IMR-90 (cell line): ENCODE data around the gene TRPM1. TPM values are rescaled to one million over a fixed set of nuclear protein-coding genes. Genes with fewer than 3 reads are reported as not detected.

Experiments used
- ATAC-seq: fragments of 200-7000 bp; cut with Tn5 transposase; 2 replicates; pipeline ENCODE4 v1.9.1; 2020; ENCODE audit warnings: low read depth, mild to moderate bottlenecking, moderate library complexity
- BruUV-seq: library from RNA; stranded (reverse); fragments of 400-500 nt; replicated peaks from 2 replicates; lab custom pipeline; 2021; lab: Mats Ljungman, UMichigan
- CTCF ChIA-PET: fragments of 300-600 bp; formaldehyde crosslinking; extraction: SDS; loops from one replicate; lab custom pipeline; 2021; ENCODE audit warnings: antibody characterized with exemption; lab: Yijun Ruan, JAX
- POLR2A ChIA-PET: fragments of 300-600 bp; sonication (Branson Sonifier 250); formaldehyde crosslinking; loops from one replicate; lab custom pipeline; 2022; ENCODE audit warnings: antibody characterized with exemption; ENCODE audit not compliant: unreplicated experiment; lab: Charles Lee
- DNase-seq: peaks from one replicate; pipeline ENCODE4 v3.0.0; 2013
- H2AFZ ChIP-seq: replicated peaks from 2 replicates; pipeline ENCODE3; 2013; ENCODE audit warnings: low read length, mild to moderate bottlenecking; ENCODE audit not compliant: poor library complexity
- H2AK5ac ChIP-seq: 2 replicates; pipeline ENCODE4 v1.6.1; 2013; ENCODE audit warnings: low read depth, low read length, inconsistent platforms
- H2AK9ac ChIP-seq: replicated peaks from 2 replicates; pipeline ENCODE3; 2013; ENCODE audit warnings: mild to moderate bottlenecking, low read depth, low read length, moderate library complexity; ENCODE audit not compliant: poor library complexity
- H2BK120ac ChIP-seq: 2 replicates; pipeline ENCODE4 v1.6.1; 2013; ENCODE audit warnings: low read depth, low read length, inconsistent platforms
- H2BK15ac ChIP-seq: 3 replicates; pipeline ENCODE4 v1.6.1; 2013; ENCODE audit warnings: low read depth, low read length, inconsistent platforms
- H2BK20ac ChIP-seq: 2 replicates; pipeline ENCODE4 v1.6.1; 2013; ENCODE audit warnings: low read depth, mild to moderate bottlenecking, inconsistent platforms, low read length, moderate library complexity
- H2BK5ac ChIP-seq: 2 replicates; pipeline ENCODE4 v1.6.1; 2013; ENCODE audit warnings: mild to moderate bottlenecking, low read depth, low read length, inconsistent platforms; ENCODE audit not compliant: poor library complexity, severe bottlenecking
- H3K14ac ChIP-seq: replicated peaks from 2 replicates; pipeline ENCODE4 v1.6.1; 2013; ENCODE audit warnings: low read depth, low read length, inconsistent platforms
- H3K18ac ChIP-seq: 2 replicates; pipeline ENCODE4 v1.6.1; 2013; ENCODE audit warnings: low read depth, low read length, control low read depth
- H3K23ac ChIP-seq: 2 replicates; pipeline ENCODE4 v1.6.1; 2013; ENCODE audit warnings: low read depth, low read length, inconsistent platforms
- H3K27ac ChIP-seq: 2 replicates; pipeline ENCODE4 v1.5.1; 2013; ENCODE audit warnings: mild to moderate bottlenecking, control low read depth, low read length; ENCODE audit not compliant: insufficient read depth
- H3K27me3 ChIP-seq: 2 replicates; pipeline ENCODE4 v1.6.1; 2013; ENCODE audit warnings: low read length; ENCODE audit not compliant: control insufficient read depth, insufficient read depth
- H3K36me3 ChIP-seq: 2 replicates; pipeline ENCODE4 v1.6.1; 2013; ENCODE audit warnings: low read length, mixed read lengths; ENCODE audit not compliant: control insufficient read depth, insufficient read depth
- H3K4ac ChIP-seq: 2 replicates; pipeline ENCODE4 v1.6.1; 2013; ENCODE audit warnings: low read depth, low read length, inconsistent platforms
- H3K4me1 ChIP-seq: 2 replicates; pipeline ENCODE4 v1.6.1; 2013; ENCODE audit warnings: low read length, mixed read lengths; ENCODE audit not compliant: control insufficient read depth, insufficient read depth
- H3K4me2 ChIP-seq: 2 replicates; pipeline ENCODE4 v1.6.1; 2013; ENCODE audit warnings: low read depth, mild to moderate bottlenecking, control low read depth, low read length, moderate library complexity
- H3K4me3 ChIP-seq: 2 replicates; pipeline ENCODE4 v1.5.1; 2013; ENCODE audit warnings: low read depth, mild to moderate bottlenecking, control low read depth, low read length, moderate library complexity; ENCODE audit not compliant: insufficient read depth
- H3K56ac ChIP-seq: 2 replicates; pipeline ENCODE4 v1.6.1; 2013; ENCODE audit warnings: low read length, inconsistent platforms; ENCODE audit not compliant: insufficient read depth; ENCODE audit errors: extremely low read depth
- H3K79me1 ChIP-seq, 2 experiments: 2 replicates each; pipeline ENCODE4 v1.6.1; 2013; ENCODE audit warnings: low read length in 2 of 2, inconsistent platforms in 1 of 2, low read depth in 1 of 2
- H3K9ac ChIP-seq: 2 replicates; pipeline ENCODE4 v1.6.1; 2013; ENCODE audit warnings: low read depth, low read length, control low read depth
- H3K9me1 ChIP-seq: 2 replicates; pipeline ENCODE4 v1.6.1; 2013; ENCODE audit warnings: low read length, inconsistent platforms; ENCODE audit not compliant: insufficient read depth
- H3K9me3 ChIP-seq: 2 replicates; pipeline ENCODE4 v1.6.1; 2013; ENCODE audit warnings: low read length; ENCODE audit not compliant: control insufficient read depth, insufficient read depth
- H4K20me1 ChIP-seq: 2 replicates; pipeline ENCODE4 v1.6.1; 2013; ENCODE audit warnings: low read length, inconsistent platforms; ENCODE audit not compliant: insufficient read depth
- H4K5ac ChIP-seq: 2 replicates; pipeline ENCODE4 v1.6.1; 2013; ENCODE audit warnings: mild to moderate bottlenecking, low read depth, low read length, control low read depth
- H4K8ac ChIP-seq, 2 experiments: 2 replicates each; pipeline ENCODE4 v1.6.1; 2013; ENCODE audit warnings: low read depth in 2 of 2, low read length in 2 of 2, control low read depth in 1 of 2, inconsistent platforms in 1 of 2
- H4K91ac ChIP-seq: 2 replicates; pipeline ENCODE4 v1.6.1; 2013; ENCODE audit warnings: low read depth, low read length, inconsistent platforms; ENCODE audit not compliant: insufficient read depth
- BHLHE40 ChIP-seq: fragments of 150-350 bp; IDR thresholded peaks from 2 replicates; pipeline ENCODE4 v1.6.1; 2016; ENCODE audit warnings: mild to moderate bottlenecking, low read depth, low read length
- CEBPB ChIP-seq: IDR thresholded peaks from 2 replicates; pipeline ENCODE4 v1.6.1; 2012; ENCODE audit warnings: low read depth, low read length, improper control_type of control experiment
- CTCF ChIP-seq: conservative IDR thresholded peaks from 2 replicates; pipeline ENCODE4 v1.5.1; 2012; ENCODE audit warnings: mild to moderate bottlenecking, low read depth, low read length, improper control_type of control experiment
- FOS ChIP-seq: fragments of 150-350 bp; IDR thresholded peaks from 2 replicates; pipeline ENCODE4 v1.6.1; 2016; ENCODE audit warnings: low read depth, low read length
- POLR2A ChIP-seq: IDR thresholded peaks from 2 replicates; pipeline ENCODE4 v1.6.1; 2012; ENCODE audit warnings: mild to moderate bottlenecking, low read depth, low read length
- RAD21 ChIP-seq: IDR thresholded peaks from 2 replicates; pipeline ENCODE4 v1.6.1; 2012; ENCODE audit warnings: low read length, improper control_type of control experiment
- USF2 ChIP-seq: fragments of 150-350 bp; IDR thresholded peaks from 2 replicates; pipeline ENCODE4 v1.6.1; 2017; ENCODE audit warnings: mild to moderate bottlenecking, antibody characterized with exemption, low read length, low read depth
- WGBS, 2 experiments: methylation state at CpG; one replicate each; pipeline versions ENCODE4 v1.1.5 to v1.1.7; 2013; ENCODE audit warnings: missing lambda C conversion rate in 2 of 2; ENCODE audit not compliant: insufficient read length in 1 of 2; ENCODE audit errors: extremely low coverage in 2 of 2; 5-methylcytosine and 5-hydroxymethylcytosine counted together
- dilution Hi-C: fragments of 300-500 bp; cut with HindIII; formaldehyde crosslinking; loops from one replicate; pipeline ENCODE4 v1.14.3; 2018; ENCODE audit warnings: low sequenced_read_pairs; ENCODE audit not compliant: unreplicated experiment
- in situ Hi-C: fragments of 300-500 bp; cut with MboI; formaldehyde crosslinking; loops from 3 replicates; pipeline ENCODE4 v1.14.3; 2019; ENCODE audit warnings: low sequenced_read_pairs, inconsistent platforms, mixed read lengths
- intact Hi-C: fragments of 100-400 bp; cut with micrococcal nuclease; formaldehyde crosslinking; loops from 2 replicates; pipeline ENCODE4 v1.10.0; 2022
- polyA plus RNA-seq, 3 experiments: library from polyadenylated mRNA; depleted of rRNA; stranded (reverse); fragments of >200 nt; gene quantifications; 2 replicates each; pipeline ENCODE4 v1.2.3, GENCODE V29; 2012; ENCODE audit warnings: low replicate concordance in 1 of 3
- total RNA-seq: library from RNA; depleted of rRNA; stranded (reverse); fragments of >200 nt; gene quantifications from 2 replicates; pipeline ENCODE4 v1.2.3, GENCODE V29; 2012

The TRPM1 gene
- total and polyA plus RNA-seq, 2 of the 4 experiments (the other 2 are of a cell fraction): not detected

DNA sequence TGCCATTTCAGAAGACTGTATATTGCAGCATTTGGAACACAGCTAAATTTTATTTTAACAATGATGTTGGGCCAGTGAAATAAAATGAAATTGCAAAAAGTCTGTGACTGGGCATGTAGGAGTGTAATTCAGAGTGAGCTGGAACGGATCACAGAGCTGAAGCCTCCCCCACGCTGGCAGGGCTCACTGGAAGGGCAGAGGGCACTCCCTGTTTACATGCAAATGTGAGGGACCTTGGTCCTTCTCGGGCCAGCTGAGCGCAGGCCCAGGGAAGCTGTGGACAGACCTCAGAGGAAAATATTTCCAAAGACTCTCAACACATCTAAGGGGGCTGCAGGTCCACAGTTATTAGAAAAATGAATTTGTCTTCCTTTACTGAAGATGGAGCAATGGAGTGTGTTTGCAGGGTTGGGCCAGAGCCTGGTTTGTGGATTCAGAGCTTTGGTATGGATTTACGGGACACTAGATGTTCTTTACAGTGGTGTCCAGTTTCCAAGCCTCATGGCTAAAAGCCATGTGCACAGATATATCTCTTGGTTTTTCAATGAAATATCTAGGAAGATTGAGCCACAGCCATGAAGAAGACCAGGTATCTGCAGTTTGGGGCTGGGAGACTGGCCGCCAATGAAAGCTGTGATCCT, 32.0 kb downstream of the TRPM1 start:
- H3K36me3 ChIP-seq: no peaks in the 10 kb centered on the region
- no peak overlapping the region for H4K5ac ChIP-seq
- peak overlapping the region; percentile 54; the same call in 1 of the 2 replicates for H3K18ac ChIP-seq
- no peaks in the 10 kb centered on the region for H3K9me1 ChIP-seq
- H3K9ac ChIP-seq: no peak overlapping the region
- in situ Hi-C loops (no loop called here), dilution Hi-C loops (no loop called here), intact Hi-C loops (no loop called here)
- H3K14ac ChIP-seq: no peak overlapping the region
- peak overlapping the region; percentile 26; the same call in 1 of the 2 replicates for H3K27ac ChIP-seq
- DNase-seq (peak; percentile 70), ATAC-seq (peak; percentile 80)
- CTCF ChIA-PET: interaction anchor here (0.6 to 1.0 kb wide), 2 partner anchors 39 to 44 kb away, joined by 3 to 5 read pairs; no protein-coding TSS in a partner anchor
- H3K4me1 ChIP-seq: peaks cover 4% of the 10 kb centered on the region
- H2BK120ac ChIP-seq: no peak overlapping the region
- H3K9me3 ChIP-seq: no peaks in the 10 kb centered on the region
- TF ChIP-seq RAD21: no peak
- no peak for TF ChIP-seq POLR2A
- no peak for TF ChIP-seq FOS
- no peak for TF ChIP-seq CEBPB
- TF ChIP-seq USF2: no peak
- TF ChIP-seq BHLHE40: no peak
- no peak for TF ChIP-seq CTCF
- H3K56ac ChIP-seq: no peak overlapping the region
- no peak overlapping the region for H2AK5ac ChIP-seq
- H2AK9ac ChIP-seq: no peak overlapping the region
- no peak overlapping the region for H3K4me3 ChIP-seq
- H3K4ac ChIP-seq: no peak overlapping the region
- no peaks in the 10 kb centered on the region for H4K20me1 ChIP-seq
- no peak overlapping the region for H2BK20ac ChIP-seq
- H3K27me3 ChIP-seq: peaks cover 10% of the 10 kb centered on the region
- H3K23ac ChIP-seq: no peak overlapping the region
- no peak overlapping the region for H2BK15ac ChIP-seq
- H3K79me1 ChIP-seq: no peaks in the 10 kb centered on the region
- WGBS, 2 experiments: 22% methylated on average over 3 of the region's 6 CpGs; no CpG with 5 or more reads in 1 of the 2 experiments
- H2BK5ac ChIP-seq: peak overlapping the region; percentile 55
- peak overlapping the region; percentile 33 for H3K4me2 ChIP-seq
- H2AFZ ChIP-seq: peak overlapping the region; percentile 61
- POLR2A ChIA-PET: no interaction called here
- no peak overlapping the region for H4K91ac ChIP-seq
- H4K8ac ChIP-seq: no peak overlapping the region
- no TSS peak for BruUV-seq
